Measurements from ENCODE around the gene GATD1. TPM values are rescaled to one million over a fixed set of nuclear protein-coding genes. Genes with fewer than 3 reads are reported as not detected.
"Not testable (repeated sequence)": the region's sequence is repeated elsewhere in the genome, so short reads cannot be mapped to it uniquely, and the experiment has no call there.

The GATD1 gene
- total RNA-seq, 1 experiment from 2014 or later = 33.7 TPM

DNA sequence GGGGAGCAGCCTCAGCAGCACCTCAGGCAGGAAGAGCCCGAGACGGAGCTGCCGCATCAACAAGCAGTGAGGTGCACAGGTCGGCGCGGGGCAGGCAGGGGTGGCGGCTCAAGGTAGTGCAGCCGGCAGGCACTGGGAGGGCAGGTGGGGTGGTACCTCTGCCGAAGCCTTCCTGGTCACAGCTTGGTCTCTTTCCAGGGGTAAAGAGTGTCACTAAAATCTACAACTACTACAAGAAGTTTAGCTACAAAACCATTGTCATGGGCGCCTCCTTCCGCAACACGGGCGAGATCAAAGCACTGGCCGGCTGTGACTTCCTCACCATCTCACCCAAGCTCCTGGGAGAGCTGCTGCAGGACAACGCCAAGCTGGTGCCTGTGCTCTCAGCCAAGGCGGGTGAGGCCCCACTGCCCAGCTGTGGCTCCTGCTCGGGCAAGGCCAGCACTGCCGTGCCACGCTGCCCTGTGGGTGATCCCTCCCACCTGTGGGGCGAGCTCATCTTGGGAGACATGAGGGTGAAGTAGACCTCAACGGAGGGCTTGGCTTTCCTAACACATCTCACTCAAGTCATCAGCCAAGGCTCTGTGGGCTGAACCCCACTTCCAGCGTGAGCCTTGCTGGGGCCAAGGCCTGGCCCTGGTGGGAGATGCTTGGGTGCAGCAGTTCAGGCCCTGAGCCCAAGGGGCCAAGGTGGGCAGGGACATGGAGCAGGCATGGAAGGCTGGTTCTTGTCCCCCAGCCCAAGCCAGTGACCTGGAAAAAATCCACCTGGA, 13.6 kb downstream of the GATD1 start:
- DNase-seq (ENCODE audit: low spot score) = no peak

DNA sequence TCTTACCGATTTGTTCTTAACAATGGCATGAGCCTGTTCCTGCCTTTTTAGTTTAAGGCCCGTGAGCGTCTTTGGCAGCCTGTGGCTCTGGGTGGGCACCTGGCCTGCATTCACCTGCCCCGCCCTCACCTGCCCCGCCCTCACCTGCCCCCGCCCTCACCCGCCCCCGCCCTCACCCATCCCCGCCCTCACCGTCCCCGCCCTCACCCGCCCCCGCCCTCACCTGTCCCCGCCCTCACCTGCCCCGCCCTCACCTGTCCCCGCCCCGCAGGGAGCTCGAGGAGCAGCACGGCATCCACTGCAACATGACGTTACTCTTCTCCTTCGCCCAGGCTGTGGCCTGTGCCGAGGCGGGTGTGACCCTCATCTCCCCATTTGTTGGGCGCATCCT, 14.2 kb downstream of the GATD1 start:
- DNase-seq (ENCODE audit: low spot score) = no peak

DNA sequence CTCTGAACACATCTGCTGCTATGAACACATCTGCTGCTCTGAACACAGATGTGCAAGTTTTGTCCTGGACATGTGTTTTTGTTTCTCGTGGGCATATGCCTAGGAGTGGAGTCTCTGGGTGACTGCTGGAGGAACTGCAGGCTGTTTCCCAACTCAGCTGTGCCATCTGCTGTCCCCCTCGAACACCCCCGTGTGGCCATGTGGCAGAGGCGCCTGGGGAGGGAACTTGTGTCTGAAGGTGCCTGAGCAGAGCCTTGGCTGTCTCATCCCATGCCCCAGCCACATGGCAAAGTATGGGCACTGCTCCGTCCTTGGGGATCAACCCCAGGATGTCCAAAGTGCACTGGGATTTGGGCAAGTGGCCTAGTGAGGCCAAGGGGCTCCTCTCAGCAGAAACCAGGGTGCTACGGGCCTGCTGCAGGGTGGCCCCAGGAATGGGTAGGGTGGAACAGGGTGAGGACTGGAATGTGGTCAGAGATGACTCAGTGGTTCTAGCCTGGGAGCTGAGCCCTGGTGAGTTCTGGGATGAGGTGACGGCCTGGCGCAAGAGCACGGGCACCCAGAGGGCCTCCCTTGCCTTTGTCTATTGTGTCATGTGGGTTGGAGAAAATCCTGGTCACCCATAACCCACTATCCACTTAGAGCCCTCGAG, 14.7 kb downstream of the GATD1 start:
- DNase-seq (ENCODE audit: low spot score) = peak; percentile 95

DNA sequence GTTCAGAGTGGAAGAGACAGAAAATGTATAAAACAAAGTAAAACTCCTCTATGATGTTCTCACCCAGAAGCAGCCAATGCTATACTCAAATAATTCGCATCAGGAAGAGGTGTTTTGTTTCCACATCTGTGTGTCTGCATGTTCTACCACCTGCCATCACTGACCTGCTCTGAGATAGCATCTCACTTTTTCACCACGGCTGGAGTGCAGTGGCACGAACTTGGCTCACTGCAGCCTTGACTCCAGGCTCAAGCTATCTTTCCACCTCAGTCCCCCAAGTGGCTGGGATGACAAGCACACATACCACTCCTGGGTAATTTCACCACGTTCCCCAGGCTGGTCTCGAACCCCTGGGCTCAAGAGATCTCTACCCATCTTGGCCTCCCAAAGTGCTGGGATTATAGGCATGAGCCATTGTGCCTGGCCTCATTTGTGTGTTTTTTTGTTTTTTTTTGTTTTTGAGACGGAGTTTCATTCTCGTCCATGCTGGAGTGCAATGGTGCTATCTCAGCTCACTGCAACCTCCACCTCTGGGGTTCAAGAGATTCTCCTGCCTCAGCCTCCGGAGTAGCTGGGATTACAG, 15.7 kb downstream of the GATD1 start:
- DNase-seq (ENCODE audit: low spot score) = no peak

DNA sequence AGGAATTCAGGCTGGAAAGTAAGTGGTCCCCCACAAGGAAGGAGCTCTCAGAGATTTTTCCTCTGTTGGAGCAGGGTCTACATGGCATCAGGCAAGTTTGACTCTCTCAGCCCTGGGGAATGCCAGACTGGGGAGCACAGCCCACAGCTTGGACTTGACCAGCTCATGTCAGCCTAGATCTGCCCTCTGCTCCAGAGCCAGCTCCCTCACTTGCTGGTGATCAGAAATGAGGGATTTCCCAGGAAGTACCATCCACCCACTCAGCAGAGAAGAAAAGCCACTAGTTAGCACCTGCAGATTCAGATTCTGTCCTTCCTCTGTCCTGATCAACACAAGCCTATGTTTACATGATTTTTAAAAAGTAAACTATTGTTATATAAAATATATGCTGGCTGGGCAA, 17.1 kb downstream of the GATD1 start:
- no peak for DNase-seq (ENCODE audit: low spot score)

DNA sequence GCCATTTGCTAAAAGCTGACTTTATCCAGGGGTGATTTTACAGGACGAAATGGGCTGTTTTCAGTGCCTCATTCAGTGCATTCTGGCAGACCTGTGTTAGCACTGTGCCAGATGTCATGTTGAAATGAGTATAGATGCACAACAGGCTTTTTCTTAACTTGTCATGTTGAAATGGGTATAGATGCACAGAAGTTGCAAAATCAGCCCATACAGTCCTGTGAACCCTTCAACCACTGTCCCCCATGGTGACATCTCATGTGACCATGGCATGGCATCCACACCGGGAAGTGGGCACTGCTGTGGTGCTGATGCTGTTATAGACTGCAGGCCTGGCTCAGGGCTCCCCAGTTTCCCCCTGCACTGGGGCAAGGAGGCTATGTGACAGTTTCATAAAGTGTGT, 27.6 kb downstream of the GATD1 start:
- no peak for DNase-seq (ENCODE audit: low spot score)

DNA sequence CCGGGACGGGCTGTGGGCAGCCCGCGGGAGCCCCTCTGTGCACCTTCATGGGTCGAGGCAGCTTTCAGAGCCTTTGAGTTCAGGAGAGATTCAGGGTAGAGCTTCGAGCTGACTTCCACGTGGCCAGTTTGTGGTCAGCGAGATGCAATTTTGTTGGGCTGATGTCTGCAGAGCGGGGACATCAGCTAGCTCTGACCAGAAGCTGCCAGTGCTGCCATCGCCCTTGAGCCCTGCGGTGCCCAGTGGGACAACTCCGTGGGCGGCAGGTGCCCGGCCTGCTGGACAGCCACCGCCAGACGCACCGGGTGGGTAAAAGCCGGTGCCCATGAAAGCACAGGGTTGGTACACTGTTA, 29.3 kb downstream of the GATD1 start:
- DNase-seq (ENCODE audit: low spot score) = peak; percentile 37

DNA sequence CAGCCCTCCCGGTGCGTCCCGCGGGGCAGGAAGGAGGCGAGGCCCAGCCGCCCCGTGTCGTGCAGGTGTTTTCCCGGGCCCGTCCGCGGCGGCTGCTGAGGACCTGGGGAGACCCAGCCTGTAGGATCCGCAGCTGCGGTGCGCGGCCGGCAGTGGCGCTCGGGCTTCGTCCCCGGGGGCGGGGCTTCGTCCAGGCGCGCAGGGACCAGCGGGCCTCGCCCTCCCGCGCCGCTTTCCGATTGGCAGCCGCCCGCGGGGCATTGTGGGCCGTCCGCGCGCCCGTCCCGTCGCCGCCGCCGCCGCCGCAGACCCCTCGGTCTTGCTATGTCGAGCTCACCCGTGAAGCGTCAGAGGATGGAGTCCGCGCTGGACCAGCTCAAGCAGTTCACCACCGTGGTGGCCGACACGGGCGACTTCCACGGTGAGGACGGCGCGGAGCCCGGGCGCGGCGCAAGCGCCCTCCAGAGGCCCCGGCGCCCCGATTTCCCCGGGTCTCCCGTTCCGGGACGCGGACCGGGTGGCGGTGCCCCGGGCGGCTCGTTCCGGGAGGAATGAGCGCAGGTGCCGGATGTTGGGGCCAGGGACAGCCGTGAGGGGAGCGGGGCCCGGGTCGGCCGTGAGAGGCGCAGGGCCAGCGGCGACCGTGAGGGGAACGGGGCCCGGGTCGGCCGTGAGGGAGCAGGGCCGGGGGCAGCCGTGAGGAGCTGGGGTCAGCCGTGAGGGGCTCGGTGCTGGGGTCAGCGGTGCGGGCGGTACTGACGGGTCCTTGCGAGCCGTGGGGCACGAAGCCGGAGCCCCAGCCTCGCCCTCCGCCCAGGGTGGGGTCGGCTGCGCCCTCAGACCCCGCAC, 29.9 kb downstream of the GATD1 start, which contains the start of gene TALDO1:
TALDO1 (plus strand) TSS at position 307 of the 849 bp plus-strand sequence; CDS start at position 325, 18 bp downstream.
- DNase-seq (ENCODE audit: low spot score) = peak; percentile 76

DNA sequence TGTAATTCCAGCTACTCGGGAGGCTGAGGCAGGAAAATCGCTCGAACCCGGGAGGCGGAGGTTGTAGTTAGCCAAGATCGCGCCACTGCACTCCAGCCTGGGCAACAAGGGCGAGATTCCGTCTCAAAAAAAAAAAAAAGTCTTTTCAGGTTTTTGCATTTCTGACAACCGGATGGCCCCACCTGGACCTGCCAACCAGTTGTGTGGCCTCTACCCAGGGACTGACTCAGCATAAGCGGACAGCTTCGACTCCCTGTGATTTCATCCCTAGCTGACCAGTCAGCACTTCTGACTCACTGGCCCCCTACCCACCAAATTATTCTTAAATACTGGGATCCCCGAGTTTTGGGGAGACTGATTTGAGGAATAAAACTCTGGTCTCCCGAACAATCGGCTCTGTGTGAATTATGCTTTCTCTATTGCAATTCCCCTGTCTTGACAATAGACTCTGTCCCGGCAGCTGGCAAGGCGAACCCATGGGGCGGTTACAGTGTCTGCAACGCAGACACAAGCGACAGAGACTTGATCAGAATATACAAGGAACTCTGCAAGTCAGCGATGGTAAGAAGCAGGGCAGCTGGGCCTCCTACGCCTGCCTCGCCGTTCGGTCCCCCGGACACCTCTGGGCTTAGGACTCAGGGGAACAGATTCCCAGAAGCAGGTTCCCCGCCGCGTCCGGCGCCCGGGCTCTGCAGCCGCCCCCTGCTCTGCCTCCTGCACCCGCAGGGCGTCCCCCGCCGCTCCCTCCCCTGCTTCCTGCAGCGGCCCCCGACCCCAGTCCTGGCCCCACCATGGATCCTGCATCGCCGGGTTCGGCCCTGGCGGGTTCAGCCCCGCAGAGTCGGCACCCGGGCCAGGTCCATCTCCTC, 30.8 kb downstream of the GATD1 start:
- peak; percentile 71 for DNase-seq (ENCODE audit: low spot score)

DNA sequence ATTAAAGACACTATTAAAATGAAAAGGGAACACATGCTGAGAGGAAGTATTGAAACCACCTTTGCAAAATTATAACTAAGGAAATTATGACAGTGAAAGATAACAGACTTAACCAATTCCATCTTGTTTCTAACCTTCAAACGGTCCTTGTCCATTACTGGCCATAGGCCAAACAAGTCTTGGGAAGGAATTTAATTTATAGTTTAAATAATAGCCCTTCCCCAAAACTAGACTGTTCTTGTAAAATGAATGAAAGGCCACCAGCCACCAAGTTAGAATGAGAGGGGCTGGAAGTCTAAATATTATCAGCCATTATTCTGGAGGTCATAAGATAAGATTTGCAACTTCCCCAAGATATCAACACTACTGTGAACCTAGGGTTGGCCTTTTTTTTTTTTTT, 31.9 kb downstream of the GATD1 start:
- no peak for DNase-seq (ENCODE audit: low spot score)

DNA sequence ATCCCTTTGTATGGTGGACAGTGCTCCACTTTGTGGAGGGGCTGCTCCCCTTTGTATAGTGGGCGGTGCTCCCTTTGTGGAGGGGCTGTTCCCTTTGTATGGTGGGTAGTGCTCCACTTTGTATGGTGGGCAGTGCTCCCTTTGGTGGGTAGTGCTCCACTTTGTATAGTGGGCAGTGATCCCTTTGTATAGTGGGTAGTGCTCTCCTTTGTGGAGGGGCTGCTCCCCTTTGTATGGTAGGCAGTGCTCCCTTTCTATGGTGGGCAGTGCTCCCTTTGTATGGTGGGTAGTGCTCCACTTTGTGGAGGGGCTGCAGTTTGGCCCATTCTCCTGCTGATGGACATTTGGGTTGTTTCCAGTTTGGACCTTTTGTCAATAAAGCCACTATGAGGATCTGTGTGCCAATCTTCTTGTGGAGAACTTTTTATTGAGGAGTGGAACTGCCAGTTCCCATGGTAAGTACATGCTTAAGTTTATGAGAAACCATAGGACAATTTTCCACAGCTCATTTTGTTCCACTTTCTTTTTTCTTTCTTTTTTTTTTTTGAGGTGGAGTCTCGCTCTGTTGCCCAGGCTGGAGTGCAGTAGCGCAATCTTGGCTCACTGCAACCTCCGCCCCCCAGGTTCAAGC, 34.6 kb downstream of the GATD1 start:
- DNase-seq (ENCODE audit: low spot score) = no peak

DNA sequence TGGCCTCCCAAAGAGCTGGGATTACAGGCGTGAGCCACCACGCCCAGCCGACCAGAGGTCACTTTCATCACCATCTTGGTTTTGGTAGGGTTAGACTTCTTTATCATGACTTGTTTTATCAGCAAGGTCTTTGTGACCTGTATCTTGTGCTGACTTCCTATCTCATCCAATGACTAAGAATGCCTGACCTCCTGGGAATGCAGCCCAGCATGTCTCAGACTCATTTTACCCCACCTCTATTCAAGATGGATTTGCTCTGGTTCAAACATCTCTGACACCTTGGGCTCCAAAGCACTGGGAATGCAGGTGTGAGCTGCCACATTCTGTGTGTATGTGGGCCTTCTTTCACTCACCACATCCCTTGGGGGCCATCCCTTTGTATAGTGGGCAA, 35.1 kb downstream of the GATD1 start:
- DNase-seq (ENCODE audit: low spot score) = no peak

DNA sequence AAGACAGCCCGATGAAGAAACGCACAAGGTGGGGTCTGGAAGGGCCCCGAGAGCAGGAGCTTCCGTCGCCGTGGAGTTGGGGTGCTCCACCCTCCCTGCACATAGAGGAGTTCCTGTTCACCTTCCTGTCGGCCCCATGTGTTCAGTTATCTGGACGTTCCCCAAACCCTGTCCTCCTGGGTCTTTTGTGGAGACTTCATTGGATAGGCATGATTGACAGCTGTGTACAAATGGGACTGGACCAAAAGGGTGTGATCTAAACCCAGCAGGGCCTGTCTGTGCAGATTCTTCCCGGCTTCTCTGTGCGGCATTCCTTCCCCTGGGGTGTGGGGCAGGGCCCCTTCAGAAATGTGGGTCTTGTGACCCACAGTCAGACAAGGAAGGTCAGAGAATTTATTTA, 39.4 kb downstream of the GATD1 start:
- not testable (repeated sequence) for DNase-seq (ENCODE audit: low spot score)

DNA sequence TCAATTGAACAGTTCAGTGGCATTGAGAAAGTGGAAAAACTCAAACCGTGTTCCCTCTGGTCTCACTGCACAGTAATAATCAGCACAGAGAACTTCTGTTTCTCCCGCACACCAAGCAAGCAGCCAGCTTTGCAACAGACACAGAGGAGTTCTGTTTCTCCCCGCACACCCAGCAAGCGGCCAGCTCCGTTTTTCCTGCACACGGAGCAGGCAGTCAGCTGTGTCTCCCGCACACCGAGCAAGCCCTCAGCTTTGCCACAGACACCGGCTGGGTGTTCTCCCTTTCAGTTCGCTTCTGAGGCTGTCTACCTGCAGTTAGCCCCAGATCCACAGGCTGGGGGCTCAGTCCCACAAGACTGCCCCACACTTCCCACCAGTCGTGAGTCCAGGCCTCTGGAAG, 39.9 kb downstream of the GATD1 start:
- no peak for DNase-seq (ENCODE audit: low spot score)

DNA sequence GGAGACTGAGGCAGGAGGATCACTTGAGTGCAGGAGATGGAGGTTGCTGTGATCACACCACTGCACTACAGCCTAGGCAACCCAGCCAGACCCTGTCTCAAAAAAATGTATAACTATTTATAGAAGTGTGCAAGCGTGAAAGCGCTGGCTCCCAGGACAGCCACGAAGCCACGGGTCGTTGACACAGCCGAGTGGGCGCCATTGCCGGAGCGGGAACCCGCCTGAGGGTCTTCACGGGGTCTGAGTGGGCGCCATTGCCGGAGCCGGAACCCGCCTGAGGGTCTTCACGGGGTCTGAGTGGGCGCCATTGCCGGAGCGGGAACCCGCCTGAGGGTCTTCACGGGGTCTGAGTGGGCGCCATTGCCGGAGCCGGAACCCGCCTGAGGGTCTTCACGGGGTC, 42.7 kb downstream of the GATD1 start:
- DNase-seq (ENCODE audit: low spot score) = not testable (repeated sequence)

DNA sequence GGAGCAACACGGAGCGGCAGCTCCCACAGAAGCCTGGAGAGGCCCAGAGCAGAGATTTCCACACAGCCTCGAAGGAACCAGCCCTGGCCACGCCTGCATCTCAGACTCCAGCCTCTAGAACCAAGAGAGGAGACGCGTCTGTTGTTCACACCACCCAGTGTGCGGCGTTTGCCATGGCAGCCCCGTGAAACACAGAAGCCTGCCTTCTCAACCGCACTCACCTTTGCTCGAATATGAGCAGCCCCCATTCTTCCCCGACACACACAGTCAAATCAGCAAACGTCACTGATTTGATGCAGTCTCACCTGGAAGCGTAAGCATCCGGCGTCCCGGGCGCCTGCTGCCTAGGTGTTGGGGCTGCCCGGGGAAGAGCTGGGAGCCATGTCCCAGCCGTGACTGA, 44.2 kb downstream of the GATD1 start:
- DNase-seq (ENCODE audit: low spot score) = no peak

DNA sequence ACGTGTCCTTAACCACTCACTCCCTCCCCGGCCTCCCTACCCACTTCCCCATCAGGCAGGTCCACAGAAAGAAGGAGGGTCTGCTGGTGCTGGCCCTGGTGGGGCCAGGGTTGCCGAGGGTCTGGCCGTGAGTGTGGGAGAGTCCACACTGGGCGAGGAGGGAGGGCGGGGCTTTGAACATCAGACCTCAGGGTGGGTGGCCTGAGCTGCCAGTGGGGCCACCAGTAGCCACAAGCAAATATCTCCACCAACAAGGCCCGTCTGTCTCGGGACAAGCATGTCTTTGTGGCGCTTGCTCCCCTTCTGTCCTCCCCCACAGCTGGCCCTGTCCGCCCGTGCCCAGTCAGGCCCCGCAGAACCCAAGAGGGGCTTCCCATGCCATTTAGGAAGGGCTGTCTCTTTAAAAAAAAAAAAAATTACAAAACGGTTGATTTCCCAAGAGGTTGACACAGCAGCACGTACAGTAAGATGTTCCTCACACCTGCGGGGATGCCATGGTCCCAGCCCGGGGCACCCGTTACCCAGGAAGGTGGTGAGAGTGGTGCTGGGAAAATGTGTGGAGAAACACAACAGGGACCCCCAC, 47.7 kb downstream of the GATD1 start:
- no peak for DNase-seq (ENCODE audit: low spot score)

DNA sequence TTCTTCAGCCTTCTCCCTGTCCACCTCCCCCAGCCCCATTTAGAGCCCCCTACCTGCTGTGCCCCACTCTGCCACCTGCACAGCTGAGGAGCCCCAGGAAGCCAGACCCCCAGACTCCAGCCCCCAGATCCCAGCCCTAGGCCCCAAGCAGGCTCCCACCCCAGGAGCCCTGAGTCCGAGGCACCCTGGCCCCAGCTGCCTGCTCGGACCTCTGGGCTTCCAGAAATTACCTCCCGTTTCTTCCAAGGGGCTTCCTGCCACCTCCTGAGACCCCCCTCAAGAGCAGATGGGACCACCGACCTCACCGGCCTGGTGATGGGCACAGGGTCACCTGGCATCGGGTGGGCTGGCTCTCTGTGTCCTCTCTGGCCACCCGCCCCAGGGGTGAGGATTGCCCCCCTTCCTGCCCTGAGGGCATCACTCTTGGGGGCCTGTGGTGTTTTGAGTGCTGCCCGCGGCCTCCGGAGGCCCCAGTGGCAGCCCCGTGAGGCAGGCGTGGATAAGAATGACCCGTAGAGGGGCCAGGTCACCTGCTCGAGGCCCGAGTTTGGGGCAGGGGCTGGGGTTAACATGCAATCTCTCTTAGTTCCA, 48.3 kb downstream of the GATD1 start:
- DNase-seq (ENCODE audit: low spot score) = no peak

DNA sequence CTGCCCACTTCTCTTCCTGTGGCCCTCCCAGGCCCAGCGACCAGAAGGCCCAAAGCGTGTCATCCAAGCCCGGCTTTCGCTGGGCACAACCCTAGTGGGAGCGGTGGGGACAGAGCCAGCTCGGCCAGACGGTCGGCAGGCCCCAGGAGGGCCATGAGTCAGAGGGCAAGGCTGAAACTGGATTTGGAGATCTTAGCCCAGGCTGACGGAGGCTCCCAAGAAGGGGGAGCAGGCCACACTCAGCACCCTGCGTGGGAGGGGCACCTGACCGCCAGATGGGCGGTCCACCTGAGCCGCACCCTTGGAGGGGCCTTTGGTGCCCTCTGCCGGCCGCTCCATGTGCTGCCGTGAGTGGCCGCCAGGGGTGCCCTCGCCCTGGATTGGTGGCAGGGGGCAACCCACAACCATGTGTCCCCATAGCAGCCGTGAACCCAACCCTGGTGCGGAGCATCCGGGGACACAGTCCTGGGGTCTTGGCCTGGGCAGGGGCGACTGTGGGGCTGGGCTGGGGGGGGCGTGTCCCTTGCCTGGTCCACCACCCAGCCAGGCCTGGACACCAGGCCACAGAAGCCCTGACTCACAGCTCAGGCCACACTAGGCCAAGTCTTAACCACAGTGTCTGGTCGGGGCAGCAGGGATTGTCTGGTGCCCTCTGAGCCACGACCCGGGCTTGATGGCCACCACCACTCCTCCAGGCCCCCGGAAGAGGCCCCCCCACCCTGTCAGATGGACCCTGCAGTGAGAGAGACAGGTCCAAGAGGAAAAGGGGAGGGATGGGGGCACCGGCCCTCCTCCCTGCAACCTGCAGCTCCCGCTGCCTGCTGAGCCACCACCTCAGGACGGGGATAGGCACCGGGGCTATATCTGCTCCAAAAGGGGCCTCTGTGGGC, 49.2 kb downstream of the GATD1 start:
- DNase-seq (ENCODE audit: low spot score) = peak; percentile 98
